ENCODE measurements around the gene SLC16A5. TPM values are rescaled to one million over a fixed set of nuclear protein-coding genes. Genes with fewer than 3 reads are reported as not detected.
A peak's percentile ranks its signal among the peaks of the same experiment; 100 is the strongest.
"Not testable (repeated sequence)": the region's sequence is repeated elsewhere in the genome, so short reads cannot be mapped to it uniquely, and the experiment has no call there.

SLC16A5 gene
- total RNA-seq, 1 experiment from 2014 or later, result 70.2 TPM

DNA sequence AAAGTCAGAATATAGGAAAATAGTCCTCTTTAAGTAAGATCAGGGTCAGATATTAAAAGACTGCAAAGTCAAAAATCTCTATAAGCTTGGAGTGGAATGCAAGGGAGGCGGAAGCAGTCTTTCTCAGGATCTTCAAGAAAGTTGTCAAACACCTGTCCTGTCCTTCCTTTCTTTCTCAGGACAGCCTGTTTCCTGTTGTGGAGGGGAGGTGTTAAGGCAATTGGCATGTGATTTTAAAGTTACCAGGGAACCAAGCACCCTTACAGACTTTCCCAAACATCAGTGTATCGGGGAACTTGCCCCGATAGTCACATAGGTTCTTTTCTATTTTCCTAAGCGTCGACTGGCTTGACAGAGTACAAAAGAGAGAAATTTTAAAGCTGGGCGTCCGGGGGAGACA, 43.0 kb upstream of the SLC16A5 start:
- H3K79me2 ChIP-seq (ENCODE audit: low read depth), result peaks cover 43% of the 10 kb centered on the region
- no peaks in the 10 kb centered on the region for H3K9me2 ChIP-seq (ENCODE audit: insufficient read depth)
- TF ChIP-seq, protein P1, sequence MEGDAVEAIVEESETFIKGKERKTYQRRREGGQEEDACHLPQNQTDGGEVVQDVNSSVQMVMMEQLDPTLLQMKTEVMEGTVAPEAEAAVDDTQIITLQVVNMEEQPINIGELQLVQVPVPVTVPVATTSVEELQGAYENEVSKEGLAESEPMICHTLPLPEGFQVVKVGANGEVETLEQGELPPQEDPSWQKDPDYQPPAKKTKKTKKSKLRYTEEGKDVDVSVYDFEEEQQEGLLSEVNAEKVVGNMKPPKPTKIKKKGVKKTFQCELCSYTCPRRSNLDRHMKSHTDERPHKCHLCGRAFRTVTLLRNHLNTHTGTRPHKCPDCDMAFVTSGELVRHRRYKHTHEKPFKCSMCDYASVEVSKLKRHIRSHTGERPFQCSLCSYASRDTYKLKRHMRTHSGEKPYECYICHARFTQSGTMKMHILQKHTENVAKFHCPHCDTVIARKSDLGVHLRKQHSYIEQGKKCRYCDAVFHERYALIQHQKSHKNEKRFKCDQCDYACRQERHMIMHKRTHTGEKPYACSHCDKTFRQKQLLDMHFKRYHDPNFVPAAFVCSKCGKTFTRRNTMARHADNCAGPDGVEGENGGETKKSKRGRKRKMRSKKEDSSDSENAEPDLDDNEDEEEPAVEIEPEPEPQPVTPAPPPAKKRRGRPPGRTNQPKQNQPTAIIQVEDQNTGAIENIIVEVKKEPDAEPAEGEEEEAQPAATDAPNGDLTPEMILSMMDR (conservative IDR thresholded peaks at IDR 0.05), result no peak
- TF ChIP-seq EZH2 (IDR thresholded peaks at IDR 0.05; ENCODE audit: low read depth), result no peak
- ChIA-PET CTCF (no interaction called here), POLR2A (ENCODE audit: unreplicated experiment) (interaction anchor here (0.6 kb wide), 1 partner anchor 83 kb away, joined by 3 read pairs; no protein-coding TSS in a partner anchor)
- no peak overlapping the region for H2AFZ ChIP-seq
- no peak overlapping the region for H3K4me3 ChIP-seq
- H3K36me3 ChIP-seq (ENCODE audit: low read depth), result peaks cover 11% of the 10 kb centered on the region
- intact Hi-C loops (cut with micrococcal nuclease; ENCODE audit: unreplicated experiment), result loop anchor here (5.0 kb wide), 1 partner anchor 82 kb away; no protein-coding TSS in a partner anchor
- no peaks in the 10 kb centered on the region for H3K27me3 ChIP-seq (ENCODE audit: insufficient read depth, low read depth)
- DNase-seq, result no peak
- H4K20me1 ChIP-seq (ENCODE audit: insufficient read depth), result peaks cover 7% of the 10 kb centered on the region; the same call in 1 of the 2 replicates
- H3K4me2 ChIP-seq, result no peak overlapping the region
- no peak overlapping the region for H3K27ac ChIP-seq
- peaks cover 22% of the 10 kb centered on the region for H3K4me1 ChIP-seq (replicated peaks; ENCODE audit: insufficient read depth)
- peaks cover 22% of the 10 kb centered on the region; the same call in 1 of the 2 replicates for H3F3A ChIP-seq (ENCODE audit: insufficient read depth, low read depth)
- H3K9me3 ChIP-seq (ENCODE audit: insufficient read depth, low read depth), result no peaks in the 10 kb centered on the region
- BruUV-seq (replicated peaks), result no TSS peak

DNA sequence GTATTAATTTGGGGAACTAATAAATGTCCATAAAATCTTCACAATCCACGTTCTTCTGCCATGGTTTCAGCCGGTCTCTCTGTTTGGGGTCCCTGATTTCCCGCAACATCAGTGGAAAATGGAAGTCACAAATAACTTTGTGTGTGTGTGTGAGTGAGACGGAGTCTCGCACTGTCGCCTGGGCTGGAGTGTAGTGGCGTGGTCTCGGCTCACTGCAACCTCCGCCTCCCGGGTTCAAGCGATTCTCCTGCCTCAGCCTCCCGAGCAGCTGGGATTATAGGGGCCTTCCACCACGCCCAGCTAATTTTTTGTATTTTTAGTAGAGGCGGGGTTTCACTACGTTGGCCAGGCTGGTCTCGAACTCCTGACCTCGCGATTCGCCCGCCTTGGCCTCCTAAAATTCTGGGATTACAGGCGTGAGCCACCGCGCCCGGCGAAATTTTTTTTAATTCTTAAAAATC, 41.8 kb upstream of the SLC16A5 start:
- H3K4me2 ChIP-seq, result peak overlapping the region; percentile 76
- H3K9me2 ChIP-seq (ENCODE audit: insufficient read depth); DNase-seq; H4K20me1 ChIP-seq (ENCODE audit: insufficient read depth); POLR2A ChIA-PET (ENCODE audit: unreplicated experiment); H3K9me3 ChIP-seq (ENCODE audit: insufficient read depth, low read depth); H3K36me3 ChIP-seq (ENCODE audit: low read depth); H3K27me3 ChIP-seq (ENCODE audit: insufficient read depth, low read depth): not testable (repeated sequence)
- H3K4me1 ChIP-seq (replicated peaks; ENCODE audit: insufficient read depth), result peaks cover 22% of the 10 kb centered on the region
- H3K79me2 ChIP-seq (ENCODE audit: low read depth), result peaks cover 45% of the 10 kb centered on the region
- H2AFZ ChIP-seq, result peak overlapping the region; percentile 90
- peaks cover 26% of the 10 kb centered on the region; the same call in 1 of the 2 replicates for H3F3A ChIP-seq (ENCODE audit: insufficient read depth, low read depth)
- H3K4me3 ChIP-seq, result peak overlapping the region; percentile 84
- intact Hi-C loops (cut with micrococcal nuclease; ENCODE audit: unreplicated experiment), result loop anchor here (2.0 to 5.0 kb wide), 2 partner anchors 51 to 84 kb away; no protein-coding TSS in a partner anchor
- TSS peak; percentile 58 for BruUV-seq (replicated peaks)
- H3K27ac ChIP-seq, result peak overlapping the region; percentile 60
- CTCF ChIA-PET, result interaction anchor here (0.6 kb wide), 1 partner anchor 126 kb away, joined by 3 read pairs; no protein-coding TSS in a partner anchor

DNA sequence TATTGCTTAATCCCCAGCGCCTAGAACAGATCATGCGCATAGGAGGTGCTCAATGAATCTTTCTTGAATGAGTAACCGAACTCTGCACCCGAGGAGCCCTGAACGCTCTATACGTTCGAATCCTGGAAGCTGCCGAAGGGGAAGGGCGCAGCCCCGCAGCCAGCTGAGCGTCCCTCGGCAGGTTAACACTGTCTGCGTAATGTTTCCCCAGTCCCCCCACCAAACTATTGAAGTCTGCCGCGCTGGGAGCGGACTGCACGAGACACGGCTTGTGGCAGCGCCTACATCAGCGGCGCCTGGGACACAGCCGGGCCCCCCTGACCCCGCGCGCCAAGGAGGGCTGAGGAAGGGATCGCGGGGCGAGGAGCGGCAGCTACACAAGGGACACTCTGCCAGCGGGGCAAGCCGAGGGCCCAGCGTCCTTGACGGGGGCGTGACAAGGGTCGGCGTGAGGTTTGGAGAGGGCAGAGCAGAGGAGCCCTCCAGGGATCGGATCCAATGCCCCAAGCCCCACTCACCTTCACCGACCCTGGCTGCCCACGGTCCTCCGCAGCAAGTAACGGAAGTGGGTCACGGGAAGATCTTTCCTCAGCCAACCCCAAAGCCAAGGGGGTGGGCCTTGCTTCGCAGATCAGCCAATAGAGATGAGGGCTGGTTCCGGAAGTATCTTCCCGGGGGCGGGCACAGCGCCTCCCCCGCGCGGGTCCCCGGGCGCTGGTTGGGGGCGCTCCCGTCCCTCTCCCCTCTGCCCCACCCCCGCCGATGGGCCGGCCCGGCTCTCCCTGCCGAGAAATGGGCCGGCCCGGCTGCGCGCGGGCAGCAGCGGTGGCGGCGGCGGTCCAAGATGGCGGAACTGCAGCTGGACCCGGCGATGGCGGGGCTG, 41.1 kb upstream of the SLC16A5 start, which contains the start of the genes ATP5PD and KCTD2:
Gene ATP5PD (minus strand): TSS at position 563 of the 883 bp plus-strand sequence. CDS start 4,319 bp downstream, outside the sequence.
Gene KCTD2 (plus strand): TSS at position 819 of the 883 bp plus-strand sequence. CDS start 26 bp downstream, at position 845.
- Histone ChIP-seq H3K4me2 (peak within 1 kb of the TSS; percentile 94), H4K20me1 (ENCODE audit: insufficient read depth) (peaks cover 7% of the 10 kb centered on the region; the same call in 1 of the 2 replicates), H3K9me3 (ENCODE audit: insufficient read depth, low read depth) (no peaks in the 10 kb centered on the region), H3F3A (ENCODE audit: insufficient read depth, low read depth) (peaks cover 26% of the 10 kb centered on the region; the same call in 1 of the 2 replicates), H3K27me3 (ENCODE audit: insufficient read depth, low read depth) (no peaks in the 10 kb centered on the region), H2AFZ (peak within 1 kb of the TSS; percentile 90), H3K4me1 (replicated peaks; ENCODE audit: insufficient read depth) (peaks cover 22% of the 10 kb centered on the region), H3K4me3 (peak within 1 kb of the TSS; percentile 84), H3K36me3 (ENCODE audit: low read depth) (peaks cover 8% of the 10 kb centered on the region; the same call in 1 of the 2 replicates), H3K79me2 (ENCODE audit: low read depth) (peaks cover 45% of the 10 kb centered on the region), H3K9me2 (ENCODE audit: insufficient read depth) (no peaks in the 10 kb centered on the region), H3K27ac (peak within 1 kb of the TSS; percentile 60)
- ChIA-PET CTCF (interaction anchor here (0.6 to 0.7 kb wide), 4 partner anchors 10 to 127 kb away, joined by 3 to 6 read pairs (median 4); no protein-coding TSS in a partner anchor), POLR2A (ENCODE audit: unreplicated experiment) (interaction anchor here (0.6 kb wide), 1 partner anchor 72 kb away, joined by 5 read pairs; no protein-coding TSS in a partner anchor)
- intact Hi-C loops (cut with micrococcal nuclease; ENCODE audit: unreplicated experiment), result loop anchor here (2.0 to 5.0 kb wide), 2 partner anchors 50 to 84 kb away; no protein-coding TSS in a partner anchor
- no TSS peak for BruUV-seq (replicated peaks)
- DNase-seq, result peak; percentile 89 to 95
- no peak for TF ChIP-seq EZH2 (IDR thresholded peaks at IDR 0.05; ENCODE audit: low read depth)
- TF ChIP-seq, protein P1 (conservative IDR thresholded peaks at IDR 0.05), result no peak; the same call in 1 of the 2 replicates

All from PC-9 (cell line).